Measurements from ENCODE around the gene ITGB3. TPM values are rescaled to one million over a fixed set of nuclear protein-coding genes. Genes with fewer than 3 reads are reported as not detected.

ITGB3 gene
- total and polyA plus RNA-seq, 2 of the 8 experiments (the other 6 are each of a cell fraction or from before 2014, with no cell fraction given): 0.08 to 0.09 TPM

GRCh38 chr17:47264166-47264565 is 10.5 kb downstream of the ITGB3 start:
- Histone ChIP-seq H3K36me3 (ENCODE audit: control insufficient read depth in 2 of 4, insufficient read depth in 4 of 4, low read length in 3 of 4) (no peaks in the 10 kb centered on the region), H4K20me1 (replicated peaks in 1 of 2; ENCODE audit: control insufficient read depth in 1 of 2, insufficient read depth in 2 of 2, low read length in 2 of 2) (no peaks in the 10 kb centered on the region), H2AK5ac (ENCODE audit: low read depth, low read length) (no peak overlapping the region), H4K8ac (ENCODE audit: extremely low read depth, insufficient read depth, low read length) (no peak overlapping the region), H3K4me2 (ENCODE audit: insufficient read depth in 1 of 2, low read depth in 2 of 2, low read length in 2 of 2) (no peak overlapping the region), H3K4me3 (ENCODE audit: extremely low read depth in 1 of 4, insufficient read depth in 2 of 4, low read depth in 3 of 4, low read length in 4 of 4) (no peak overlapping the region), H3K4ac (replicated peaks; ENCODE audit: insufficient read length, low read depth, low read length) (no peak overlapping the region), H3K9me3 (ENCODE audit: insufficient read depth in 2 of 2, low read depth in 1 of 2, low read length in 1 of 2) (peaks cover 5 to 6% of the 10 kb centered on the region in 2 experiments; a peak in 1 of 4 replicates), H4K5ac (ENCODE audit: insufficient read length, low read depth, low read length) (no peak overlapping the region), H3K56ac (replicated peaks; ENCODE audit: insufficient read length, low read depth, low read length) (no peak overlapping the region), H2BK20ac (ENCODE audit: low read length) (no peak overlapping the region), H2BK120ac (replicated peaks; ENCODE audit: low read depth, low read length) (no peak overlapping the region), H3K4me1 (replicated peaks in 1 of 4; ENCODE audit: control insufficient read depth in 3 of 4, insufficient read depth in 4 of 4, low read length in 3 of 4) (peaks cover 0 to 2% (median 0%) of the 10 kb centered on the region in 4 experiments; a peak in 1 of 7 replicates), H3K27ac (ENCODE audit: low read depth, low read length) (no peak overlapping the region), H3K27me3 (replicated peaks in 1 of 4; ENCODE audit: control insufficient read depth in 3 of 4, extremely low read depth in 1 of 4, insufficient read depth in 3 of 4, low read length in 3 of 4) (no peaks in the 10 kb centered on the region), H3K23me2 (ENCODE audit: low read depth, low read length) (no peaks in the 10 kb centered on the region), H3K9ac (replicated peaks in 1 of 4; ENCODE audit: extremely low read depth in 1 of 4, low read depth in 3 of 4, low read length in 3 of 4) (no peak overlapping the region), H3K18ac (ENCODE audit: extremely low read depth, low read length) (no peak overlapping the region), H2BK5ac (ENCODE audit: low read depth, low read length) (no peak overlapping the region), H2BK15ac (ENCODE audit: low read length) (no peak overlapping the region), H3K14ac (ENCODE audit: insufficient read length) (no peak overlapping the region), H3K79me2 (ENCODE audit: control insufficient read depth in 1 of 2, insufficient read depth in 2 of 2, low read length in 2 of 2) (no peaks in the 10 kb centered on the region), H2BK12ac (ENCODE audit: low read depth, low read length) (no peak overlapping the region), H3K79me1 (ENCODE audit: low read depth, low read length) (no peaks in the 10 kb centered on the region), H2AFZ (ENCODE audit: low read length) (no peak overlapping the region), H4K91ac (replicated peaks; ENCODE audit: insufficient read length, low read length) (no peak overlapping the region), H3K23ac (ENCODE audit: insufficient read length) (no peak overlapping the region)
- no peak for DNase-seq (ENCODE audit: low read depth in 1 of 2, low spot score in 2 of 2)
- TF ChIP-seq, protein P1, sequence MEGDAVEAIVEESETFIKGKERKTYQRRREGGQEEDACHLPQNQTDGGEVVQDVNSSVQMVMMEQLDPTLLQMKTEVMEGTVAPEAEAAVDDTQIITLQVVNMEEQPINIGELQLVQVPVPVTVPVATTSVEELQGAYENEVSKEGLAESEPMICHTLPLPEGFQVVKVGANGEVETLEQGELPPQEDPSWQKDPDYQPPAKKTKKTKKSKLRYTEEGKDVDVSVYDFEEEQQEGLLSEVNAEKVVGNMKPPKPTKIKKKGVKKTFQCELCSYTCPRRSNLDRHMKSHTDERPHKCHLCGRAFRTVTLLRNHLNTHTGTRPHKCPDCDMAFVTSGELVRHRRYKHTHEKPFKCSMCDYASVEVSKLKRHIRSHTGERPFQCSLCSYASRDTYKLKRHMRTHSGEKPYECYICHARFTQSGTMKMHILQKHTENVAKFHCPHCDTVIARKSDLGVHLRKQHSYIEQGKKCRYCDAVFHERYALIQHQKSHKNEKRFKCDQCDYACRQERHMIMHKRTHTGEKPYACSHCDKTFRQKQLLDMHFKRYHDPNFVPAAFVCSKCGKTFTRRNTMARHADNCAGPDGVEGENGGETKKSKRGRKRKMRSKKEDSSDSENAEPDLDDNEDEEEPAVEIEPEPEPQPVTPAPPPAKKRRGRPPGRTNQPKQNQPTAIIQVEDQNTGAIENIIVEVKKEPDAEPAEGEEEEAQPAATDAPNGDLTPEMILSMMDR (IDR thresholded peaks at IDR 0.05; ENCODE audit: control extremely low read depth in 1 of 3, insufficient read depth in 1 of 3, low read depth in 1 of 3, low read length in 3 of 3): no peak
- no peak for FAIRE-seq
- POLR2A ChIA-PET (ENCODE audit: partially characterized antibody): interaction anchor here (1.2 kb wide), 1 partner anchor 11 kb away, joined by 4 read pairs; no protein-coding TSS in a partner anchor
- CTCF ChIA-PET (ENCODE audit: partially characterized antibody): interaction anchor here (1.0 to 2.1 kb wide), 5 partner anchors 10 to 84 kb away, joined by 3 to 8 read pairs (median 3); no protein-coding TSS in a partner anchor
- 91% methylated on average over 2 of the region's 2 CpGs; no CpG with 5 or more reads in 1 of the 2 experiments for WGBS, 2 experiments (ENCODE audit: extremely low coverage in 1 of 2, insufficient coverage in 1 of 2, insufficient read length in 1 of 2, insufficient replicate concordance in 2 of 2, low coverage in 1 of 2, low lambda C conversion rate in 2 of 2, missing lambda C conversion rate in 1 of 2)
